Keratinocyte (primary cell): ENCODE results near the gene NCOA4.

Experiments
- EZH2 ChIP-seq: IDR thresholded peaks from one replicate; pipeline ENCODE4 v1.6.1; 2012; ENCODE audit warnings: inconsistent platforms, mild to moderate bottlenecking, low read length, moderate library complexity
- TF ChIP-seq, protein P1 (sequence below), 3 experiments: IDR thresholded peaks in 1 of 3; conservative IDR thresholded peaks in 1 of 3; optimal IDR thresholded peaks in 1 of 3; 2 replicates in 2 of 3; 3 replicates in 1 of 3; pipeline versions ENCODE3 to v1.5.1; 2011; ENCODE audit warnings: low read length in 3 of 3, mild to moderate bottlenecking in 3 of 3, moderate library complexity in 2 of 3, control low read depth in 1 of 3, inconsistent platforms in 1 of 3; ENCODE audit not compliant: insufficient read depth in 2 of 3; ENCODE audit errors: extremely low read depth in 1 of 3

DNA sequence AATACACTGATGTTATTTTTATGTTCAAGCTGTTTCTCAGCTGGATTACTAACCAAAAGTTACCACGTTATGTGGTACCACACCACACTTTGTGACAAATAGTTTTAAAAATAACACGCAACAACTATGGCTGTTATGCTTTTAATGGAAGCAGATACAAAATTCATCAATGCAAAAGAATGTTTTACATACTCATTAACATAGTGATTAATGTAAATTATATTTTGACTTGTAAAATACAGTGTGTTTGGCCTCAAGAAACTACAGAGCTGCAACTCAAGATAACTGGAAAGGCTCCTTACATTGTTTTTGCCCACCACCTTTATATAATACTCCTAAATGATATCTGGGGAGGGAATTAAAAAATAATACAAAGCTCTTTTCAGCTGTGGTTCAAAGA lies 25.5 kb downstream of the NCOA4 start:
- TF ChIP-seq, protein P1, sequence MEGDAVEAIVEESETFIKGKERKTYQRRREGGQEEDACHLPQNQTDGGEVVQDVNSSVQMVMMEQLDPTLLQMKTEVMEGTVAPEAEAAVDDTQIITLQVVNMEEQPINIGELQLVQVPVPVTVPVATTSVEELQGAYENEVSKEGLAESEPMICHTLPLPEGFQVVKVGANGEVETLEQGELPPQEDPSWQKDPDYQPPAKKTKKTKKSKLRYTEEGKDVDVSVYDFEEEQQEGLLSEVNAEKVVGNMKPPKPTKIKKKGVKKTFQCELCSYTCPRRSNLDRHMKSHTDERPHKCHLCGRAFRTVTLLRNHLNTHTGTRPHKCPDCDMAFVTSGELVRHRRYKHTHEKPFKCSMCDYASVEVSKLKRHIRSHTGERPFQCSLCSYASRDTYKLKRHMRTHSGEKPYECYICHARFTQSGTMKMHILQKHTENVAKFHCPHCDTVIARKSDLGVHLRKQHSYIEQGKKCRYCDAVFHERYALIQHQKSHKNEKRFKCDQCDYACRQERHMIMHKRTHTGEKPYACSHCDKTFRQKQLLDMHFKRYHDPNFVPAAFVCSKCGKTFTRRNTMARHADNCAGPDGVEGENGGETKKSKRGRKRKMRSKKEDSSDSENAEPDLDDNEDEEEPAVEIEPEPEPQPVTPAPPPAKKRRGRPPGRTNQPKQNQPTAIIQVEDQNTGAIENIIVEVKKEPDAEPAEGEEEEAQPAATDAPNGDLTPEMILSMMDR (optimal IDR thresholded peaks at IDR 0.05 in 1 of 3, IDR thresholded peaks at IDR 0.05 in 1 of 3, conservative IDR thresholded peaks at IDR 0.05 in 1 of 3; ENCODE audit: extremely low read depth in 1 of 3, insufficient read depth in 2 of 3, low read length in 3 of 3): no peak
- TF ChIP-seq EZH2: no peak
